SH-SY5Y (cell line): Measurements from ENCODE around the gene PLCH1.

Experiments
- GATA2 ChIP-seq: IDR thresholded peaks from 2 replicates; pipeline ENCODE4 v1.6.1; 2011; ENCODE audit warnings: mild to moderate bottlenecking, low read depth, low read length
- GATA3 ChIP-seq: IDR thresholded peaks from 2 replicates; pipeline ENCODE4 v1.6.1; 2011; ENCODE audit warnings: low read depth, mild to moderate bottlenecking, low read length, moderate library complexity

DNA sequence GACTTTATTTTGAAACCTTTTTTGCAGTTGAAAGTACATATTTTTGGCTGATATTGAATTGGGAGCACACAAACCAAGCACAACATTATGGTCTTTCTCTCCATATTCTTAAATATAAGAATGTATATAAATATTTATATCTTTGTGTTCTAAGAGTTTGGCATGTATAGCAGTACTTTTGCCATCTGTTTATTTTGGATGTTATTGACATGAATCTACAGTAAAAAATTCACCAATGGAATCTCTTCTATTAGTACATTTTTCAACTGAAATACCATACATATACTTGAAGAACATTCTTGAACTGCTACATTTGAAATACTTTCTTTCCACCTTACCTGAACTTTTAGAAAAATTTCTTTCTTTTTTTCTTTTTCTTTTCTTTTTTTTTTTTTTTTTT is 342.2 kb downstream of the PLCH1 start:
- TF ChIP-seq GATA3 (no peak), GATA2 (no peak)
